Inflammatory macrophage treated with lipopolysaccharide for 4 hours (primary cell): ENCODE results near the gene PGAM2.
"Not testable (repeated sequence)": the region's sequence is repeated elsewhere in the genome, so short reads cannot be mapped to it uniquely, and the experiment has no call there.

Source experiments
- DNase-seq: peaks from one replicate; pipeline ENCODE4 v3.0.0-alpha.2; 2020

PGAM2 gene

GRCh38 chr7:44046321-44047061, 18.9 kb downstream of the PGAM2 start:
- DNase-seq = peak; percentile 84

- peak; percentile 70 for DNase-seq
These were observed 19.9 kb downstream of the PGAM2 start for GRCh38 chr7:44045226-44046014.

- DNase-seq = peak; percentile 93
These were observed 20.8 kb downstream of the PGAM2 start, which contains the start of gene DBNL for GRCh38 chr7:44044315-44045225. TSS of gene DBNL (plus strand) at chr7:44044702. CDS start at chr7:44044738, 36 bp downstream.

- no peak for DNase-seq
These were observed 21.5 kb downstream of the PGAM2 start for GRCh38 chr7:44043902-44044301.

- no peak for DNase-seq
These were observed 23.1 kb downstream of the PGAM2 start for GRCh38 chr7:44042221-44042620.

GRCh38 chr7:44040493-44040891, 24.9 kb downstream of the PGAM2 start:
- not testable (repeated sequence) for DNase-seq

GRCh38 chr7:44039800-44040492, 25.4 kb downstream of the PGAM2 start:
- not testable (repeated sequence) for DNase-seq

GRCh38 chr7:44038961-44039558, 26.3 kb downstream of the PGAM2 start:
- peak; percentile 91 for DNase-seq

GRCh38 chr7:44038553-44038952, 26.8 kb downstream of the PGAM2 start:
- not testable (repeated sequence) for DNase-seq

- not testable (repeated sequence) for DNase-seq
These were observed 27.4 kb downstream of the PGAM2 start for GRCh38 chr7:44037951-44038350.

- peak; percentile 55 for DNase-seq
These were observed 29.0 kb downstream of the PGAM2 start for GRCh38 chr7:44036364-44036763.

GRCh38 chr7:44033971-44034844, 31.2 kb downstream of the PGAM2 start:
- DNase-seq = not testable (repeated sequence)

GRCh38 chr7:44032031-44032430, 33.3 kb downstream of the PGAM2 start:
- not testable (repeated sequence) for DNase-seq

GRCh38 chr7:44031319-44031718, 34.0 kb downstream of the PGAM2 start:
- DNase-seq = not testable (repeated sequence)

- DNase-seq = not testable (repeated sequence)
These were observed 35.3 kb downstream of the PGAM2 start for GRCh38 chr7:44030029-44030428.

GRCh38 chr7:44029433-44029832, 35.9 kb downstream of the PGAM2 start:
- DNase-seq = not testable (repeated sequence)

GRCh38 chr7:44022796-44023467, 42.4 kb downstream of the PGAM2 start:
- DNase-seq = not testable (repeated sequence)

GRCh38 chr7:44022069-44022468, 43.3 kb downstream of the PGAM2 start:
- not testable (repeated sequence) for DNase-seq

GRCh38 chr7:44019825-44020224, 45.5 kb downstream of the PGAM2 start:
- not testable (repeated sequence) for DNase-seq
